Lower leg skin (tissue), 3 donors: ENCODE data around the gene EPHA1.

Experiments
- CTCF ChIP-seq, 3 donors: fragments of 450-650 bp; IDR thresholded peaks; one replicate each; pipeline ENCODE4 v1.5.1; 2016; ENCODE audit warnings: antibody characterized with exemption in 3 of 3, mild to moderate bottlenecking in 3 of 3, moderate library complexity in 2 of 3
- POLR2A ChIP-seq, 2 donors: fragments of 450-650 bp; IDR thresholded peaks; one replicate each; pipeline ENCODE4 v1.6.1; 2016 to 2017; ENCODE audit warnings: antibody characterized with exemption in 2 of 2, mild to moderate bottlenecking in 1 of 2, moderate library complexity in 1 of 2

- no peak for TF ChIP-seq CTCF (IDR thresholded peaks at IDR 0.05)
- no peak for TF ChIP-seq POLR2A (IDR thresholded peaks at IDR 0.05)
These were observed 20.1 kb downstream of the EPHA1 start for GRCh38 chr7:143388491-143389101.
